K562 treated with DMSO at 1 percent for 4 hours (cell line): ENCODE measurements around the gene RSL1D1. TPM values are rescaled to one million over a fixed set of nuclear protein-coding genes. Genes with fewer than 3 reads are reported as not detected.

Experiments used
- total RNA-seq: library from RNA; unstranded; fragments of 300-600 nt; gene quantifications from 2 replicates; pipeline ENCODE4 v1.2.3, GENCODE V29; 2022; ENCODE audit not compliant: insufficient read depth

RSL1D1 gene
- total RNA-seq = 95.1 and 96.6 TPM in 2 replicates

DNA sequence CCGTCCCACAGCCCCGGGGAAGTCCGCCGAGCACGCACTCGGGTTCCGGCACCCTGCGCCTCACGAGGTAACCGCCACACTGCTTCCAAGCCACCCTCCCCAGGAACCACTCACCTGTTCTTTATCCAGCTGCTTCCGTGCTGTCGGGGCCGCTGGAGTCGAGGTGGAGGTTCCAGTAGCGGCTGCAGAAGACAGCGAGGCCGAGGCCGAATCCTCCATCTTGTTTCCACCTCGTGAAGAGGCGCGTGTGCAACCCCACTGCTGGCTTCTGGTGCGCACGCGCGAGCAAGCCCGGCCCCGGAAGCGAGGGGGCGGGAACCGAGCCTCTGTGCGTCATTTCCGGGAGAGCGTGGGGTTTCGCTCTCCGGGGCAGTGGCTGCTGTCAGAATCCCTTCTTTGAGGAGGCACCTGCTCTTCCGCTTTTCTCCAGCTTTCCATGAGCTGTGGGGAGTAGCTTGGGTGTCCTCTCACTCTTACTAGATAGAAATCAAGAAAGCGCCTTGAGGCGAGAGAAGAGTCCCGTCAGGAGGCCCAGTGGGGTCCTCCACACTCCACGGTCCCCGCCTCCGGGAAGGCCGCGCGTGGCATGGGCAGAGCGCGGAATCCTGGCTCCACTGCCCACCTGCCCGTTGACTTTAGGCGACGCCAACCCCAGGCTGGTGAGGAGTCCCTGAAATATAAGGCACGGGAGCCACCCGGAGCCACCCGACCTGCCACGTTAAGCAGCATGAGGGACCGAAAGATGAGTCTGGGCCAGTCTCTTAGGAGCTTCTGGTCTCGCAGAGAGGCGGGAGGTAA, at the start of gene RSL1D1:
Gene RSL1D1 (minus strand): TSS at position 249 of the 798 bp plus-strand sequence. CDS start 30 bp downstream, at position 219.

DNA sequence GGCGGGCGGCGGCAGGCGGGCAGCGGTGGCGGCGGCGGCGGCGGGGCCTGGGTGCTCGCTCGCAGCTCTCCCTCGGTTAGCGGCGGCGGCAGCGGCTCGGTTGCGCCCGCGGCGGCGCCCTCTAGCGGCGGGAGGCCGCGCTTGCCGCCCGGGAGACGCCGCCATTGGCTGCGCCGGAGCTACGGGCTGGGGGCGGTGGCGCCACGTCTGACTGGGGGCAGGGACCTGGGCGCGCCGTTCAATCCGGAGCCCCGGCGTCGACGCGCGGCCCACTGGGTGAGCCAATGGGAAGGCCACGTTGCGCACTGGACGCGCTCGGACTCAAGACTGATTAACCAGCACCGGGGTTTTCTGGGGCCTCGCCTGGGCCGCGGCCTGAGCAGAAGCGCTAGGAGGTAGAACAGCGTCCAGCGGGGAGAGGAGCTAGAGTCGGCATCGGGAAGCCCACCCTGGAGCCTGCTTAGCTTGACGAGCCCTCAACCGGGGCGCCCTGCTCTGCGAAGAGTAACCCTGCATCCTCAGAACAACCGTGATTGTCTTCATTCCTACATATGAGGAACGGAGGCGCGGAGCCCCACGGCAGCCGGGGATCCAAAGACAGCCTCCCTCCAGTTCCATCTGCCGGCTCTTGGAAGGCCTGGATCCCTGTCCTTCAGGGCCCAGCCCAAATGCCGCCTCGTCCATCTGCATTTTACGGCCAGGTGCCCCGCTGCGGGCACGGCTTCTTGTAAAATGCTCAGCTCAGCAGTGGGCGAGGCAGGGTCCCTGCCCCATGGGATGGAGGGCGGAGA, 54.0 kb downstream of the RSL1D1 start, which contains the start of gene ZC3H7A:
Gene ZC3H7A (minus strand): TSS at position 93 of the 791 bp plus-strand sequence. CDS start 14,904 bp downstream, outside the sequence.

Other genes starting within 250 kb of the RSL1D1 start
- 3.7 and 4.3 TPM in 2 replicates for gene SNN, start 183.1 kb downstream of the RSL1D1 start, total RNA-seq
- 58.7 and 71.7 TPM in 2 replicates for gene TXNDC11, start 108.7 kb downstream of the RSL1D1 start, total RNA-seq
- gene ZC3H7A, start 54.3 kb downstream of the RSL1D1 start, total RNA-seq = 24.2 and 29.3 TPM in 2 replicates
- gene GSPT1, start 64.4 kb upstream of the RSL1D1 start, total RNA-seq = 68.2 and 75.6 TPM in 2 replicates
- not detected in 2 replicates for gene NPIPB2, start 90.5 kb upstream of the RSL1D1 start, total RNA-seq
- not detected in 2 replicates for gene TNFRSF17, start 113.7 kb upstream of the RSL1D1 start, total RNA-seq
- gene SNX29, start 125.2 kb upstream of the RSL1D1 start, total RNA-seq = 19.0 and 21.5 TPM in 2 replicates